Osteocyte (in vitro differentiated cells): Measurements from ENCODE around the gene SF3A2. TPM values are rescaled to one million over a fixed set of nuclear protein-coding genes. Genes with fewer than 3 reads are reported as not detected.

Experiments
- DNase-seq: peaks from one replicate; pipeline ENCODE4 v3.0.0; 2021; ENCODE audit warnings: mixed read lengths; ENCODE audit not compliant: unreplicated experiment; ENCODE audit errors: extremely low spot score
- H3K27ac Mint-ChIP-seq: one replicate; pipeline ENCODE4 v1.8.0; 2021; ENCODE audit warnings: mild to moderate bottlenecking, mixed read lengths; ENCODE audit not compliant: unreplicated experiment
- H3K27me3 Mint-ChIP-seq: one replicate; pipeline ENCODE4 v1.8.0; 2021; ENCODE audit warnings: mixed read lengths; ENCODE audit not compliant: unreplicated experiment
- H3K36me3 Mint-ChIP-seq: one replicate; pipeline ENCODE4 v1.8.0; 2021; ENCODE audit warnings: mixed read lengths; ENCODE audit not compliant: unreplicated experiment
- H3K4me1 Mint-ChIP-seq: one replicate; pipeline ENCODE4 v1.8.0; 2021; ENCODE audit warnings: mixed read lengths; ENCODE audit not compliant: unreplicated experiment
- H3K4me3 Mint-ChIP-seq: one replicate; pipeline ENCODE4 v1.8.0; 2021; ENCODE audit warnings: mild to moderate bottlenecking, moderate library complexity, mixed read lengths; ENCODE audit not compliant: unreplicated experiment
- H3K9me3 Mint-ChIP-seq: one replicate; pipeline ENCODE4 v1.8.0; 2021; ENCODE audit warnings: mixed read lengths; ENCODE audit not compliant: unreplicated experiment
- CTCF ChIP-seq: fragments of 200-600 bp; sonication (generic); IDR thresholded peaks from 2 replicates; pipeline ENCODE4 v1.5.0; 2021; ENCODE audit warnings: antibody characterized with exemption, mild to moderate bottlenecking, moderate library complexity
- long read RNA-seq: library from polyadenylated mRNA; unstranded; transcript quantifications from one replicate; pipeline ENCODE4 v2.0.0, GENCODE V29; 2021
- total RNA-seq: library from RNA; stranded (reverse); gene quantifications from 2 replicates; pipeline ENCODE4 v1.2.1, GENCODE V29; 2021

Gene SF3A2
- 101 and 102 TPM in 2 replicates for total RNA-seq
- long read RNA-seq = 0 reads

DNA sequence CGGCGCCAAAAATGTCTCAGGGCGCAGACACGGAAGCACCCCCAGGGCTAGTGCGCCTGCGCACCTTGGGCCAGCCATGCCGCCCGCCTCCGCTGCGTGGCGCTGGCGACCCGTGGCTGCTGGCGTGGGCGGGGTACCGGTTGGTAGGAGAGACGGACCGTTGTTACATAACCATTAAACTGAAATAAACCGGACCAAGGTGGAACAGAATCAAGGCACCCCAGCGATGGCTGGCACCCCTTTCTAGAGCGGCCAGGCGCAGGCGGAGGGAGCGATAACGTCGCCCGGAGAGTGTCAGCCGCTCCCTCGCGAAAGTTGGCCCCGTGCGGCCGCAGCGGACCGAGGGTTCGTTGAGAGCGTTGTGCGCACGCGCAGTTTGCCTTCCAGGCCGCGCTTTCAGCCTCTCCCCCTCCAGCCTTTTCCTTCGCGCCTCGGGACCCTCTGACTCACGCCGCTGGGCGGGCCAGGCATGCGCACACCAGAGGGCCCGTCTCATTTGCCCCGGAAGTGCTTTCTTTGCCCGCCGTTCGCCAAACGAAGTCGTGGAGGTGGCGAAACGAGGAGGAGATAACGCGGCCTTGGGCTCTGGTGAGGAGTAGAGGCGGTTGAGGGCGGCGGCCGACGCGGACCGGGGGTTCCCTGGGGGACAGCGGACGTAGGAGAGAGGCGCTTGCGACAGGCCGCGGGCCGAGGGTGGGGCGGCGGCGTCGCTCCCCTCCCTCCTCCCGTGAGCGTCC lies at the start of gene SF3A2, which contains the start of gene PLEKHJ1:
SF3A2 (plus strand) TSS at position 511 of the 737 bp plus-strand sequence. CDS start 6,595 bp downstream, outside the sequence.
PLEKHJ1 (minus strand) TSS at position 16 of the 737 bp plus-strand sequence. CDS start 81 bp downstream, outside the sequence.
- H3K27ac Mint-ChIP-seq = peak within 1 kb of the TSS; percentile 99
- H3K4me1 Mint-ChIP-seq = peaks cover 55% of the 10 kb centered on the region
- H3K4me3 Mint-ChIP-seq = peak within 1 kb of the TSS; percentile 98
- TF ChIP-seq CTCF = peak; percentile 98
- H3K36me3 Mint-ChIP-seq = peaks cover 5% of the 10 kb centered on the region
- no peaks in the 10 kb centered on the region for H3K27me3 Mint-ChIP-seq
- no peaks in the 10 kb centered on the region for H3K9me3 Mint-ChIP-seq
- DNase-seq = peak; percentile 99

DNA sequence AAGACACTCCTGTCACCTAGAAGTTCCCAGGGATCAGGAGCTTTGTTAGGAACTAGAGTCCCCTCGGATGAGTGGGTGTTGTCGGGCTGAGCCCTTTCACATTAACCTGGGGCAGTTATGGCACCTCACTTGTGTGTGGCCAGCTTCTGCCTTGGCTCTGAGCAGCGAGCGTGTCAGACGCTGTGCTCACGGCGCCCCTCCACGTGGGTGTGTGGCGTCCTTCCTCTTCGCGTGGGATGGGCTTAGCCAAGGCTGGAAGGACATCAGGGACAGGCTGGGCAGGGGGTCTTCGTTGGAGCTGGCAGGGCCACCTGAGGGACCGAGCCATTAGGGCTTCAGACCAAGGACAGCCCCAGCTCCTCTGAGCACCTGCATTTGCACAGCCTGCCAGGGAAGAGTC lies 49.5 kb upstream of the SF3A2 start:
- peaks cover 51% of the 10 kb centered on the region for H3K4me1 Mint-ChIP-seq
- peaks cover 13% of the 10 kb centered on the region for H3K36me3 Mint-ChIP-seq
- H3K27ac Mint-ChIP-seq = peak overlapping the region; percentile 93
- no peaks in the 10 kb centered on the region for H3K9me3 Mint-ChIP-seq
- no peak for DNase-seq
- H3K4me3 Mint-ChIP-seq = no peak overlapping the region
- H3K27me3 Mint-ChIP-seq = no peaks in the 10 kb centered on the region
- TF ChIP-seq CTCF = no peak

DNA sequence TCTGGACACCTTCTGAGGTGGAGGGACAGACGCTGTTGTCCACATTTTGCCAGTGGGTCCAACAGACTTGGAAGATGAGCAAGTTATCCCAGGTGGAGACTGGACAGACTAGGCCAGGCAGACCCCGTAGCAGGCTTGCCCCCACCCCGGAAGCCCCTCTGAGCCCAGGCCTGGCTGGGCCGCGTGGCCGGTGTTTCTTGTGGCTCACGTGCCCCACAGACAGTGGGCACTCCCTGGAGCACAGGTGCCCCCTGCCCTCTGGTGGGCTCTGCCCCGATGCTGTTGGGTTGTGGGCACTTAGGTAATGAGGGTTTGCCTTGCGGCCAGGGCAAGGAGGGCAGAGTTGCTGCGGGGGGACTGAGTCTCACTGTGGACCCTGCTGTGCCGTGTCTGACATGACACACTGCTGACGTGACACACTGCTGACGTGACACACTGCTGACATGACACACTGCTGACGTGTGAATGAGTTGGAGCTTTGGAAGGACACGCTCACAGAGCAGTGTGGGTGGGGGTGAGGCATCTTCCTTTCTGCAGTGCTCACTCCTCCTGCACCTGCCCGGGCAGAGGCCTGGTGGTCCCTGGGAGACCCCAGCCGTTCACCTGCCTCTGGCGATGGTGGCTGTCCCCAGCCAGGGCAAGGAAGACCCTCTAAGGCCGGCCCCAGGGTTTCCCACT lies 47.8 kb upstream of the SF3A2 start:
- Mint-ChIP-seq H3K9me3 (no peaks in the 10 kb centered on the region), H3K27me3 (no peaks in the 10 kb centered on the region), H3K27ac (no peak overlapping the region), H3K36me3 (peaks cover 20% of the 10 kb centered on the region), H3K4me3 (no peak overlapping the region), H3K4me1 (peaks cover 40% of the 10 kb centered on the region)
- DNase-seq = no peak
- TF ChIP-seq CTCF = no peak

DNA sequence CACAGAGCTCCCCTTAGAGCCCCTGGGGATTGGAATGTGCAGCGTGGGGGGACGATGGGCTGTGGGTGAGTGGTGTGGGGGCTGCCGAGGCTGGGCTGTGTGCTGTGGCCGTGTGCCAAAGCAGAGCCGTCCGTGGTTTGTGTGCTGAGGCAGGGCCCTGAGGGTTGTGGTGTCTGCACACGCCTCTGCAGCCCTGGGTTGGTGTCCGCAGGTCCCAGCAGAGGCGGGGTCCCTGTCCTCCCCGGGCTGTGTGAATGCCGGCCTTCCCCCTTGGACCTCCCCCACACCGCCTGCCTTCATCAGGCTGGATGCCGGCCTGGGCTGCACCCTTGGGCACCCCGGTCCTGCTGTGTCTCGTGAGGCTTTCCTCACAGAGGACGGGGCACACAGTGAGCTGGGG lies 46.7 kb upstream of the SF3A2 start:
- Mint-ChIP-seq H3K27me3 (no peaks in the 10 kb centered on the region), H3K4me3 (no peak overlapping the region), H3K27ac (no peak overlapping the region), H3K36me3 (peaks cover 16% of the 10 kb centered on the region), H3K9me3 (no peaks in the 10 kb centered on the region), H3K4me1 (peaks cover 31% of the 10 kb centered on the region)
- no peak for TF ChIP-seq CTCF
- no peak for DNase-seq

GRCh38 chr19:2190848-2191455 lies 45.7 kb upstream of the SF3A2 start:
- Mint-ChIP-seq H3K27ac (peak overlapping the region; percentile 34), H3K27me3 (no peaks in the 10 kb centered on the region), H3K4me1 (peaks cover 21% of the 10 kb centered on the region), H3K36me3 (peaks cover 18% of the 10 kb centered on the region), H3K4me3 (no peak overlapping the region), H3K9me3 (no peaks in the 10 kb centered on the region)
- no peak for DNase-seq
- no peak for TF ChIP-seq CTCF
